Right lobe of liver (tissue), 4 donors: ENCODE data around the gene CDYL2.

Experiments
- CTCF ChIP-seq, 4 donors: fragments of 200-600 bp in 3 of 4; fragments of 450-650 bp in 1 of 4; IDR thresholded peaks; one replicate each; pipeline versions ENCODE4 v1.5.1 to v1.8.0; 2016 to 2022; ENCODE audit warnings: antibody characterized with exemption in 4 of 4, mild to moderate bottlenecking in 2 of 4
- POLR2A ChIP-seq: fragments of 450-650 bp; IDR thresholded peaks from one replicate; pipeline ENCODE4 v1.6.1; 2017; ENCODE audit warnings: antibody characterized with exemption, mild to moderate bottlenecking
- donor health status: DM: no; HTN: no; CAD: no.
- donor health status: DM: no; HTN: no; CAD: no.
- donor health status: DM: no; HTN: yes; CAD: no.

GRCh38 chr16:80671281-80671849 lies 133.0 kb downstream of the CDYL2 start:
- TF ChIP-seq CTCF (IDR thresholded peaks at IDR 0.05) = no peak
- no peak for TF ChIP-seq POLR2A
